Thoracic aorta (tissue), 2 donors: Measurements from ENCODE around the gene TRMT10A. TPM values are rescaled to one million over a fixed set of nuclear protein-coding genes. Genes with fewer than 3 reads are reported as not detected.

ENCODE experiments used
- ATAC-seq: fragments of 150-250 bp; one replicate; pipeline ENCODE4 v1.8.0; 2017; ENCODE audit warnings: low read depth; ENCODE audit not compliant: insufficient number of reproducible peaks, low FRiP score
- DNase-seq: peaks from one replicate; pipeline ENCODE4 v3.0.0-alpha.2; 2020; ENCODE audit warnings: low spot score
- H3K27ac ChIP-seq, 2 donors: fragments of 200-600 bp; sonication (generic); 1 replicate in 1 of 2; 2 replicates in 1 of 2; pipeline ENCODE4 v1.5.1; 2016; ENCODE audit warnings: mild to moderate bottlenecking in 2 of 2, moderate library complexity in 2 of 2
- H3K27me3 ChIP-seq: fragments of 200-600 bp; sonication (generic); replicated peaks from 2 replicates; pipeline ENCODE4 v1.6.0; 2016; ENCODE audit warnings: mild to moderate bottlenecking; ENCODE audit not compliant: insufficient read depth
- H3K36me3 ChIP-seq: fragments of 200-600 bp; sonication (generic); one replicate; pipeline ENCODE4 v1.5.1; 2016
- H3K4me1 ChIP-seq, 2 donors: fragments of 200-600 bp; sonication (generic); 1 replicate in 1 of 2; 2 replicates in 1 of 2; pipeline versions ENCODE4 v1.5.1 to v1.6.0; 2016; ENCODE audit warnings: low read depth in 2 of 2, mild to moderate bottlenecking in 1 of 2; ENCODE audit not compliant: control insufficient read depth in 1 of 2
- H3K4me3 ChIP-seq: fragments of 200-600 bp; sonication (generic); 2 replicates; pipeline ENCODE4 v1.5.1; 2016; ENCODE audit warnings: mild to moderate bottlenecking
- H3K9me3 ChIP-seq: fragments of 200-600 bp; sonication (generic); 2 replicates; pipeline ENCODE4 v1.5.1; 2016
- total RNA-seq, 2 donors: library from RNA; depleted of rRNA; stranded (reverse); fragments of >200 nt; gene quantifications; one replicate each; pipeline versions ENCODE4 v1.1.0 to v1.2.3, GENCODE V29; 2016
- TF ChIP-seq, protein P1 (sequence below): fragments of 200-600 bp; sonication (generic); IDR thresholded peaks from one replicate; pipeline ENCODE4 v1.5.1; 2019; ENCODE audit warnings: antibody characterized with exemption

Gene TRMT10A, protein sequence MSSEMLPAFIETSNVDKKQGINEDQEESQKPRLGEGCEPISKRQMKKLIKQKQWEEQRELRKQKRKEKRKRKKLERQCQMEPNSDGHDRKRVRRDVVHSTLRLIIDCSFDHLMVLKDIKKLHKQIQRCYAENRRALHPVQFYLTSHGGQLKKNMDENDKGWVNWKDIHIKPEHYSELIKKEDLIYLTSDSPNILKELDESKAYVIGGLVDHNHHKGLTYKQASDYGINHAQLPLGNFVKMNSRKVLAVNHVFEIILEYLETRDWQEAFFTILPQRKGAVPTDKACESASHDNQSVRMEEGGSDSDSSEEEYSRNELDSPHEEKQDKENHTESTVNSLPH
- 1 to 10 TPM; 3.7 to 5.0 TPM for total RNA-seq

DNA sequence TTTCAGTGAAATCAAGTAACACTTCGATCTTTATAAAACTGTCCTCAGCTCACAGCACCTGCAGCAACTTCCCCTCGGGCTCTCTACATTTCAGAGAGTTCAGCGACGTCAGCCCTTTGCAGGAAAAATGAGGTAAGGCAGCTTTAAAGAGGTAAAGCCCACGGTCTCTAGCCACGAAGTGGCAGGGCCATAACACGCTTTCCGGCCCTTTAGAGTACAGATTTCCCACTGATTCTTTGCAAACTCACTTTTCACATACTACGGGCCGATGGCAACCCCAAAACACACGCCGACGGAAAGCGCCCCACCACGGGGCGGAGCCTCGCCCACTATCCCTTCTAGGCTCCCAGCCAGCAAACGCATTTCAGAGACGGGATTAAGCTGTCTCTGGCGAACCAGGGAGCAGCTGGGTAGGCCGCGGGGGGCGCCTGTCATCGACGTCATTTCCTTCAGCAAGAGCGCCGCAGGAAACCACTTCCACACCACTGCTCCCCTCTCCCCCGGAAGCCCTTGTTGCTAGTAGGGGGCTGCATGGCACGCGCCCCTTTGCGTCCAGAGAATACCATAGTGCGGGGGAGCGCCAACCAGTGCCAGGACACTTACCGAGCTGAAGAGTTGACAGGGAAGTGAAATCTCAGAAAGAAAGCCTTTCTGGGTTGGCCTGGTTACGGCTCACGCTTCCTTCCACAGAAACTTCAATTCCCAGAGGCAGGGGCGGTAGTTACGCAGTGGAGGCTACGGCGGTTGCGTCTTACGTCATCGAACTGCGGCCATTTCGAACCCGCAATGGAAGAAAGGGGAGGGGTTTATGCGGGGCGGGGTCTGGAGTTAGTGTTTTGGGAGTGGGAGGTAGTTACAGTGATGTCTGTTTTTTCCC, at the start of gene TRMT10A:
TRMT10A (minus strand) TSS at position 730 of the 877 bp plus-strand sequence. CDS start 4,701 bp downstream, outside the sequence.
- DNase-seq, result peak; percentile 94
- no peaks in the 10 kb centered on the region for H3K36me3 ChIP-seq
- peaks cover 8 to 15% of the 10 kb centered on the region in 2 donors for H3K4me1 ChIP-seq
- H3K27ac ChIP-seq, result peak within 1 kb of the TSS; percentile 91 to 99
- peak; percentile 93 for ATAC-seq
- H3K4me3 ChIP-seq, result peak within 1 kb of the TSS; percentile 97
- TF ChIP-seq, protein P1, sequence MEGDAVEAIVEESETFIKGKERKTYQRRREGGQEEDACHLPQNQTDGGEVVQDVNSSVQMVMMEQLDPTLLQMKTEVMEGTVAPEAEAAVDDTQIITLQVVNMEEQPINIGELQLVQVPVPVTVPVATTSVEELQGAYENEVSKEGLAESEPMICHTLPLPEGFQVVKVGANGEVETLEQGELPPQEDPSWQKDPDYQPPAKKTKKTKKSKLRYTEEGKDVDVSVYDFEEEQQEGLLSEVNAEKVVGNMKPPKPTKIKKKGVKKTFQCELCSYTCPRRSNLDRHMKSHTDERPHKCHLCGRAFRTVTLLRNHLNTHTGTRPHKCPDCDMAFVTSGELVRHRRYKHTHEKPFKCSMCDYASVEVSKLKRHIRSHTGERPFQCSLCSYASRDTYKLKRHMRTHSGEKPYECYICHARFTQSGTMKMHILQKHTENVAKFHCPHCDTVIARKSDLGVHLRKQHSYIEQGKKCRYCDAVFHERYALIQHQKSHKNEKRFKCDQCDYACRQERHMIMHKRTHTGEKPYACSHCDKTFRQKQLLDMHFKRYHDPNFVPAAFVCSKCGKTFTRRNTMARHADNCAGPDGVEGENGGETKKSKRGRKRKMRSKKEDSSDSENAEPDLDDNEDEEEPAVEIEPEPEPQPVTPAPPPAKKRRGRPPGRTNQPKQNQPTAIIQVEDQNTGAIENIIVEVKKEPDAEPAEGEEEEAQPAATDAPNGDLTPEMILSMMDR, result no peak
- H3K27me3 ChIP-seq, result no peaks in the 10 kb centered on the region
- no peaks in the 10 kb centered on the region for H3K9me3 ChIP-seq

DNA sequence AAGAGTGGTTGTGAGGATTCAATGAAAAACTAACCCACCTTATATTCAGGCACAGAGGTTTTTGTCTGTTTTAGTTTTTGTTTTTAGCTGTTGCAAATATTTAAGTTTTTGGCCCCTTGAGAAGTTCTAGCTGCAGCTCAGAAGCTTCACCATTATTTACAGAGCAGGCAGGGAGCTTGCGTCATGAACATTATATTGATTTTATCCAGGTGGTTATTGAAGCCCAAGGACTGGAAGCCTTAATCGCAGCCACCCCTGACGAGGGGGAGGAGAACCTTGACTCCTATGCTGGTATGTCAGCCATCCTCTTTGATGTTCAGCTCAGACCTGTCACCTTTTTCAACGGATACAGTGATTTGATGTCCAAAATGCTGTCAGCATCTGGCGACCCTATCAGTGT, 48.9 kb upstream of the TRMT10A start:
- H3K36me3 ChIP-seq, result no peaks in the 10 kb centered on the region
- H3K4me3 ChIP-seq, result no peak overlapping the region
- H3K4me1 ChIP-seq, result peaks cover 12 to 40% of the 10 kb centered on the region in 2 donors
- TF ChIP-seq, protein P1, result no peak
- no peaks in the 10 kb centered on the region for H3K27me3 ChIP-seq
- H3K27ac ChIP-seq, result no peak overlapping the region
- DNase-seq (no peak), ATAC-seq (no peak)
- H3K9me3 ChIP-seq, result no peaks in the 10 kb centered on the region

- Histone ChIP-seq H3K9me3 (no peaks in the 10 kb centered on the region), H3K36me3 (no peaks in the 10 kb centered on the region), H3K4me3 (no peak overlapping the region), H3K27ac (no peak overlapping the region), H3K27me3 (no peaks in the 10 kb centered on the region), H3K4me1 (peaks cover 12 to 40% of the 10 kb centered on the region in 2 donors)
- ATAC-seq (no peak), DNase-seq (no peak)
- TF ChIP-seq, protein P1, result no peak
Measured at GRCh38 chr4:99612281-99612680, 48.4 kb upstream of the TRMT10A start.

DNA sequence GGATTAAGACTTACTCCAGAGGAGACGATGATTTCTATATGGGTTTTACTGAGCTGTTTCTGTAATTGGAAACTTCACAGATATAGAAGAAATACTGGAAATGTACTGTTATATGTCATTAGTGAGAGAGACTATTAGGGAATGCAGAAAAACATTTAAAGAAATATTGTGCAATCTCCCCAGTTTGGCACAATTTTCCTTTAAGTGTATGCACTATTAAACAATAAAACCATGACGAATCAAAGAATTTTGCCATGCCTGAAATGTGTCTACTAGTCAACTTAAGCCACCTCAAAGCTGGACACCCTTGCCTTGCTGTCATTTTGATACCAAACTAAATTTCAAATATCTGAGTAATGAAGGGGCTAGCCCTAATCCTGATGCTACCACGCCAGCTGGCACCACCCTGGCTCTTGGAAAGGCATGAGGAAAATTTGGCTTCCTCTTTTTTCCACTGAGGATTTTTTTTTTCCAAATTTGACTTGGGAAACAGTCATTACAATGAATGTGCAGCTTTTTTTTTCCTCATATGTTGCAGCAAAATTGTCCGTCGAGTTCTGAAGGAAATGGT, 46.9 kb upstream of the TRMT10A start:
- ATAC-seq (peak; percentile 48), DNase-seq (no peak)
- TF ChIP-seq, protein P1, result no peak
- H3K27me3 ChIP-seq, result no peaks in the 10 kb centered on the region
- no peaks in the 10 kb centered on the region for H3K36me3 ChIP-seq
- H3K9me3 ChIP-seq, result no peaks in the 10 kb centered on the region
- peak overlapping the region in 1 of 2 donors; percentile 52 for H3K27ac ChIP-seq
- peak overlapping the region; percentile 48 for H3K4me3 ChIP-seq
- H3K4me1 ChIP-seq, result peaks cover 12 to 40% of the 10 kb centered on the region in 2 donors

DNA sequence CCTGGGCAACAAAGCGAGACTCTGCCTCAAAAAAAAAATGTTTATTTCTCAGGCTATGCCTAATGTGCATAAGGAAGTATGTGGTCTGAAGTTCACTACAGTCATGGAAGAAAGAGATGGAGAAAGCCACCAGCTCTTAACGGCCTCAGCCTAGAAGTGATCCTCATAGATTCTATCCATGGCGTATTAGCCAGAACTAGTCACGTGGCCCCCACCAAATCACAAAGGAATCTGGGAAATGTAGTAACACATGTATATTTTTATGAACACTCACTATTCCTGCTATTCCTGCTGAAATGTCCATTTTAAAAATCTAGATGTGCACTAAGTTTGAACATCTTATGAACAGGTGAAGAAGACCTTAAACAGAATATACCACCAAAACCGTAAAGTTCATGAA, 44.6 kb upstream of the TRMT10A start:
- H3K27ac ChIP-seq, result no peak overlapping the region
- H3K27me3 ChIP-seq, result no peaks in the 10 kb centered on the region
- H3K4me1 ChIP-seq, result peaks cover 12 to 40% of the 10 kb centered on the region in 2 donors
- no peaks in the 10 kb centered on the region for H3K36me3 ChIP-seq
- DNase-seq (no peak), ATAC-seq (no peak)
- TF ChIP-seq, protein P1, result no peak
- no peak overlapping the region for H3K4me3 ChIP-seq
- no peaks in the 10 kb centered on the region for H3K9me3 ChIP-seq
